GM18907 (cell line): ENCODE measurements around the gene ANAPC5.
"Not testable (repeated sequence)": the region's sequence is repeated elsewhere in the genome, so short reads cannot be mapped to it uniquely, and the experiment has no call there.

Experiments
- ATAC-seq: cut with Tn5 transposase; IDR thresholded peaks from one replicate; pipeline ENCODE4 v1.9.1; 2021; ENCODE audit warnings: mild to moderate bottlenecking, moderate library complexity; ENCODE audit not compliant: unreplicated experiment

Gene ANAPC5

GRCh38 chr12:121288158-121288845 lies 63.9 kb downstream of the ANAPC5 start:
- no peak for ATAC-seq

DNA sequence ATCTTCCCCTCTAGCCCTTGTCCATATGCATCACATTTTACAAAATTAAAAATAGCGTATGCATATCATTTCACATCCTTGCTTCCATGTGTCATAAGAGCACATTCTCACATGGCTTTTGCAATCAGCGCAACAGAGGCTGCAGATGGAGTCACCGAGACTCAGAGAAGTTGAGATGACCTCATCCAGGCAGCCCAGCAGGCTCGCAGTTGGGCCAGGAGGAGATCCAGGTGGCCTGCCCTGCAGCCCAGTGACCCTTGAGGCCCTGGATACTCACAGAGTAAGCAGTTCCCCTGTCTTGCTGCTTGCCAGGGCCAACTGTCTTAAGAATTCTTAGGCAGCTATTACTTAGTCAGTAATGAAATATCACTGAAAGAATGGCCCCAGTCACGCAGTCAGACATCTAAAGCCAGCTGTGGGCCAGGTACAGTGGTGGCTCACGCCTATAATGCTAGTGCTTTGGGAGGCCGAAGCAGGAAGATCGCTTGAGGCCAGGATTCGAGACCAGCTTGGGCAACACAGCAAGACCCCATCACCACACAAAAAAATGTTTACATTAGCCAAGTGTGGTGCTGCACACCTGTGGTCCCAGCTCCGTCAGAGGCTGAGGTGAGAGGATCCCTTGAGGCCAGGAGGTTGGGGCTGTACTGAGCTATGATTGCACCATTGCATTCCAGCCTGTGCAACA lies 64.8 kb downstream of the ANAPC5 start:
- ATAC-seq = no peak

- ATAC-seq = no peak
Observed at GRCh38 chr12:121285856-121286255, 66.4 kb downstream of the ANAPC5 start.

DNA sequence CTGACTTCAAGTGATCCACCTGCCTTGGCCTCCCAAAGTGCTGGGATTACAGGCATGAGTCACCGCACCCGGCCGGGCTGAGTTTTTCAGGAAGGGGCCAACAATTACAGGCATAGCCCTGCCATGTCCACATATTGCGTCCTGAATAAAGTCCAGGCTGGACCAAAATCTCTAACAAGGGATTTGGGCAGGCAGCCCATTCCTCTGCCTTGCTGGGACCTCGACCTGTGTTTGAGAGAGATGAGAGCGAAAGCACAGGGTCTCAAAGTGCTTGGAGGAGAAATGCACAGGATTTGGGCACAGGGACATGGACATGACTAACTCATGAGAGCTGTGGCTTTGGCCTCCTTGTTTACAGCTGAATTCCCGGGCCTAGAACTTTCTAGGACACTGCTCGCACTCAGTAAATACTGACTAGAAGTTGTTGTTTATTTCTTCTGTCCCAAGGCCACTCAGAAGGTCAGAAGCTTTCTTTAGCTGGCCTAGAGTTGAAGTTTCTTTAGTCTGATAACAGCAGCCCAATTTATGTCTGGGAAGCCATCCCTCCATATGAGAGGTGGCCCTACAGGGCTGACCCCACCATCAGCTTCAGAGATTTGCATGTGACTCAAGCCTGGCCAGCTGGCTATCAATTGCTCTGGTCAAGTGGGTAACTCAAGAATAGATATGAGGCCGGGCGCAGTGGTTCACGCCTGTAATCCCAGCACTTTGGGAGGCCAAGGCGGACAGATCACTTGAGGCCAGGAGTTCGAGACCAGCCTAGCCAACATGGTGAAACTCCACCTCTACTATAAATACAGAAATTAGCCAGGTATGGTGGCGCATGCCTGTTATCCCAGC lies 67.4 kb downstream of the ANAPC5 start:
- ATAC-seq = no peak

- no peak for ATAC-seq
Observed at GRCh38 chr12:121283841-121284240, 68.4 kb downstream of the ANAPC5 start.

DNA sequence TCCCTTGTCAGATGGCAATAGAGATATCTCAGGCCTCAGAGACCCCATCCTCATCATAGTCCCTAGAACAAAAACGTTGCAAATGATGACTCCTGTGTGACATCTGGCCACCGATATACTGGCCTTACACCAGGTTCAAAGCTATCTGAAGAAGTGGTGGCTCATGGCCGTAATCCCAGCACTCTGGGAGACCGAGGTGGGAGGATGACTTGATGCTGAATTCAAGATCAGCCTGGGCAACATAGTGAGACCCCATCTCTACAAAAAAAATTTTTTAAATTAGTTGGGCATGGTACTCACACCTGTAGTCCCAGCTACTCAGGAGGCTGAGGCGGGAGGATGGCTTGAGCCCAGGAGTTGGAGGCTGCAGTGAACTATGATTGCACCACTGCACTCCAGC lies 68.8 kb downstream of the ANAPC5 start:
- no peak for ATAC-seq

- ATAC-seq = not testable (repeated sequence)
Observed at GRCh38 chr12:121282910-121283309, 69.3 kb downstream of the ANAPC5 start.

- ATAC-seq = no peak
Observed at GRCh38 chr12:121282072-121282742, 70.0 kb downstream of the ANAPC5 start.

DNA sequence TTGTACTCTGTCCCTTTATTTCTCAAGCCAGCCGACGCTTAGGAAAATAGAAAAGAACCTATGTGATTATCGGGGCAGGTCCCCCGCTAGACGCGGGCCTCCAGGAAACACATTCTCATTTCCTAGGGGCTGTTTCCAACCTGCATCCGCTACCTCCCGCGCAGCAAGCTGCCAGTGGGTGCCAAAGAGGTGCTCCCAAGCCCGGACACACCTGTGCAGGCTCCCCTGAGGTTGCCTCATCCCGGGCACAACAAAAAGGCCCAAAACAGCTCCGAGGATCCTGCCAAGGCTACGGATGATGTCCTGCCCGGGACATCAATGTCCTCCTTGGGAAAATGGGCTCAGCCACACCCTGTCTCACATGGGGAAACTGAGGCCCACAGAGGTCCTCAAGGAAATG lies 71.1 kb downstream of the ANAPC5 start:
- ATAC-seq = not testable (repeated sequence)

DNA sequence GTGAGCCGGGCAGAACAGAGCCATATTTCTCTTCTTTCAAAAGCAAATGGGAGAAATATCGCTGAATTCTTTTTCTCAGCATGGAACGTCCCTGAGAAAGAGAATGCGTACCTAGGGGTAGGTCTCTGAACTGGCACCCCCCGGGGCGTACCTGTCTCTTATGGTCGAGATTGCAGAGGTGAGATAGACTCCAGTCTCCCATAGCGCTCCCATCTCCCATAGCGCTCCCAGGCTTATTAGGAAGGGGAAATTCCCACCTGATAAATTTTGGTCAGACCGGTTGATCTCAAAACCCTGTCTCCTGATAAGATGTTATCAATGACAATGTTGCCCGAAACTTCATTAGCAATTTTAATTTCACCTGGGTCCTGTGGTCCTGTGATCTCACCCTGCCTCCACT lies 71.7 kb downstream of the ANAPC5 start:
- ATAC-seq = not testable (repeated sequence)

GRCh38 chr12:121279507-121279915 lies 72.7 kb downstream of the ANAPC5 start:
- no peak for ATAC-seq

- no peak for ATAC-seq
Observed at GRCh38 chr12:121279071-121279375, 73.2 kb downstream of the ANAPC5 start.

DNA sequence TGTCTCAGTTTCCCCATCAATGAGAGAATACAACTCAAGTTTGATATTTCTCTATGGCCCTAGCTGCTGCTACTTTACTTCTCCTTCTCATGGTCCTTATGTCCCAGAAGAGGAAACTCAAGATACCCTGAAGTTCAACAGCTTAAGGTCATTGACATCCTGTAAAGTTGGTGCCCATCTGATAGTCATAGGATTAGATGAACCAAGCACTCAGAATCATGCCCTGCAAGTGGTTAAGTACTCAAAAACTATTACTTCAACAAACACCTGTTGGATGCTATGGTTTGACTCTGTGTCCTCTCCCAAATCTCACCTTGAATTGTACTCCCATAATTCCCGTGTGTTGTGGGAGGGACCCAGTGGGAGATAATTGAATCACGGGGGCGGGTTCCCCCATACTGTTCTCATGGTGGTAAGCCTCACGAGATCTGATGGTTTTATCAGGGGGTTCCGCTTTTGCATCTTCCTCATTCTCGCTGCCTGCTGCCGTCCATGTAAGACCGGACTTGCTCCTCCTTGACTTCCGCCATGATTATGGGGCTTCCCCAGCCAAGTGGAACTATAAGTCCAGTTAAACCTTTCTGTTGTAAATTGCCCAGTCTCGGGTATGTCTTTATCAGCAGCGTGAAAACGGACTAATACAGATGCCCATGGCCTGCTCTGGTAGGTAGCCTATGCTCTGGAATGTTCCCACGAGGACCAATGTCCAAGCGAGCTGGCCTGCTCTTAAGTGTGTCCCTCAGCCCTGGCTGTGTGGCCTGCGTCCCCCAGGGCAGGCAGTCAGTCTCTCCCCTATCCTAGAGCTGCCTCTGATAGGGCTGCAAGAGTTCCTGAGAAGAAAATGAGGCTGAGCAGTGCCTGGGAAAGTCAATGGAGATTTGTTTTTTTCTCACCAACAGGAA lies 73.8 kb downstream of the ANAPC5 start:
- ATAC-seq = no peak

DNA sequence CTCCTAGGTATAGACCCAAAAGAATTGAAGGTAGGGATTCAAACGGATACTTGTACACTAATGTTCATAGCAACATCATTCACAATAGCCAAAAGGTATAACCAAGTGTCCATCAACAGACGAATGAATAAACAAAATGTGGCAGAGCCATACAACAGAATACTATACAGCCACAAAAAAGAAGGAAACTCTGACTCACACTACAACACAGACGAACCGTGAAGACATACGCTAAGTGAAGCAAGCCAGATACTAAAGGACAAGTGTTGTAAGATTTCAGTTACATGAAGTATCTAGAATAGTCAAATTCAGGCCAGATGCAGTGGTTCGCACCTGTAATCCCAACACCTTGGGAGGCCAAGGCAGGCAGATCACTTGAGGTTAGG lies 74.8 kb downstream of the ANAPC5 start:
- ATAC-seq = no peak

DNA sequence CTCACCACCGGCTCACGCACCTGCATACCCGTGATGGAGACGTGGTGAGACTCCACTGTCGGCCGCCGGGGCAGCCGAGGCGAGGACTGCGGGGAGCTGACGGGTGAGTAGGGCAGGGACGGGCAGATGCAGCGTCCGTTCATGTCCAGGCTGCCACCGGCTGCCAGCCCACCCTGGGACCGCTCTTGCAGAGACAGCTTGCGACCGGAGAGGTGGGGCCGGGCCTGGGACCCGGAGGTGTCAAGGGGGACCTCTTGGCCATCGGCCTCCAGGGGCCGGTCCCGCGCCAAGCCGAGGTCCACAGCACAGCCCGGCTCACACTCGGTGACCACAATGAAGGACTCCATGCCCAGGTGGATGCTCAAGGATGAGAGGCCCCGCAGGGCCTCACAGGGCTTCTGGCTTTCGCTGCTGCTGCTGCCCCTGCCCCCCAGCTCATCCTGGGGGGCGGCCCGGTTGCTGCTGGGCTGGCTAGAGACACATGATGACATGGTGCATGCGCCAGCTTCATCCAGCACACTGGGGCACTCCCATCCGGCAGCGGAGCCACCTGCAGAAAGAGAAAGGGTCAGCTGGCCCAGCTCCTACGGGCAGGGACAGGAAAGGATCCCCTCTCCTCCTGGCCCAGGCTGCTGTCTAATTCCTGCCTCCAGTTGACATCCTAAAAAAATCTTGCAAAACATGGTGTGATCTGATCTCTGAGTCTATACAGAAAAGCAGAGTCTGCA lies 78.0 kb downstream of the ANAPC5 start:
- ATAC-seq = no peak

- no peak for ATAC-seq
Observed at GRCh38 chr12:121273364-121273896, 78.8 kb downstream of the ANAPC5 start.

DNA sequence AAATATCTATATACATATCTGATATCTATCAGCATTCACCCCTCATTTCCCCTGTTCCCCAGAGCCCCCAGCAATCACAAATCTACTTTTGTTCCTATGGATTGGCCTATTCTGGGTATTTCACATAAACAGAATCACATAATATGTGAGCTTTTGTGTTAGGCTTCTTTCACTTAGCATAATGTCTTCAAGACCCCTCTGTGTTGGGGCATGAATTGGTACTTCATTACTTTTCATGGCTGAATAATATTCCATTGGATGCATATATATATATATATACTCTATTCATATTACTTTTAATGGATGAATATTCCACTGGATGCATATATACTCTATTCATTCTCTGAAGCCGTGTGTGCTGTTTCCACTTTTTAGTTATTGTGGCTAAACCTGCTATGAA lies 84.4 kb downstream of the ANAPC5 start:
- ATAC-seq = no peak

GRCh38 chr12:121264951-121265515 lies 87.2 kb downstream of the ANAPC5 start:
- ATAC-seq = no peak

DNA sequence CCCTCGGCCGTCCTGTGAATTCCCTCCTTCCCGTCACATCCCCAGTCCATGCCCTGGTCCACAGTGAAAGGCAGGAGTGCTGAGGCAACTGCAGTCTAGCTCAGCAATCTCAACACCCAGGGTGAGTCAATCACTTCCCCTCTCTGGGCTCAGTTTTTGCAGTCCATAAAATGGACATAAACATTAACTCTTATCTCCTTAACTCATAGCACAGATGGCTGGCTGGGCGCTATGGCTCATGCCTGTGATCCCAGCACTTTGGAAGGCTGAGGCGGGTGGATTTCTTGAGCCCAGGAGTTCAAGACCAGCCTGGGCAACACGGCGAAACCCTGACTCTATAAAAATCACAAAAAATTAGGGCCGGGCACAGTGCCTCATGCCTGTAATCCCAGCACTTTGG lies 88.1 kb downstream of the ANAPC5 start:
- no peak for ATAC-seq
